ENCODE data around the gene ZCCHC9.

- TF ChIP-seq EZH2 (IDR thresholded peaks at IDR 0.05; ENCODE audit: insufficient read depth, poor library complexity, severe bottlenecking), result no peak
- TF ChIP-seq EZH2phosphoT487 (IDR thresholded peaks at IDR 0.05; ENCODE audit: insufficient read depth, low read depth), result no peak
Measured at GRCh38 chr5:81283976-81284375, 17.4 kb upstream of the ZCCHC9 start.

All from GM23248 (cell line).